ENCODE data around the gene LMBR1L.

The LMBR1L gene

GRCh38 chr12:49131051-49131893 is 20.6 kb upstream of the LMBR1L start, which contains the start of gene TUBA1B:
Gene TUBA1B (minus strand): TSS chr12:49131395. CDS start chr12:49131300, 95 bp downstream.
- H3K4me3 ChIP-seq (ENCODE audit: low read depth, low read length), result peak within 1 kb of the TSS; percentile 95
- POLR2A ChIA-PET, result interaction anchor here (0.6 to 5.1 kb wide), 58 partner anchors 9 to 449 kb away, joined by 3 to 134 read pairs (median 7); partner anchors contain the start of genes ARF3, DDX23, DHH and KANSL2
- peaks cover 11% of the 10 kb centered on the region for H3K4me1 ChIP-seq (ENCODE audit: control insufficient read depth, insufficient read depth, low read length)
- CTCF ChIA-PET, result interaction anchor here (0.5 to 4.7 kb wide), 28 partner anchors 8 to 430 kb away, joined by 3 to 50 read pairs (median 5); partner anchors contain the start of genes DHH, LMBR1L, RHEBL1 and TUBA1A
- peak within 1 kb of the TSS; percentile 99 for H3K27ac ChIP-seq (ENCODE audit: extremely low read depth, low read depth, low read length)
- H3K36me3 ChIP-seq (ENCODE audit: control insufficient read depth in 2 of 2, insufficient read depth in 1 of 2, low read length in 2 of 2), result peaks cover 0 to 40% of the 10 kb centered on the region in 2 experiments
- no peaks in the 10 kb centered on the region for H3K9me3 ChIP-seq (ENCODE audit: control insufficient read depth, insufficient read depth, low read depth, low read length)
- peak; percentile 17; the same call in 1 of the 2 replicates for TF ChIP-seq MEIS1 (CRISPR knock-in tag; IDR thresholded peaks at IDR 0.05; ENCODE audit: borderline replicate concordance)
- TF ChIP-seq PRDM2 (tag by site-specific recombination; IDR thresholded peaks at IDR 0.05; ENCODE audit: borderline replicate concordance), result no peak
- no peak for TF ChIP-seq ZNF521 (tag by site-specific recombination; IDR thresholded peaks at IDR 0.05)
- peak; percentile 5; the same call in 1 of the 2 replicates for TF ChIP-seq ZBTB1 (tag by site-specific recombination; IDR thresholded peaks at IDR 0.05)
- no peak for TF ChIP-seq ZNF221 (tag by site-specific recombination; IDR thresholded peaks at IDR 0.05; ENCODE audit: borderline replicate concordance)
- TF ChIP-seq ZNF2 (tag by site-specific recombination; IDR thresholded peaks at IDR 0.05), result peak; percentile 83
- peak; percentile 94 for TF ChIP-seq REPIN1 (tag by site-specific recombination; IDR thresholded peaks at IDR 0.05; ENCODE audit: low read depth)
- no peak for TF ChIP-seq ZNF596 (tag by site-specific recombination; IDR thresholded peaks at IDR 0.05)
- TF ChIP-seq ZSCAN4 (tag by site-specific recombination; IDR thresholded peaks at IDR 0.05), result peak; percentile 63
- TF ChIP-seq ZNF146 (tag by site-specific recombination; IDR thresholded peaks at IDR 0.05), result no peak
- no peak for TF ChIP-seq ZNF664 (tag by site-specific recombination; IDR thresholded peaks at IDR 0.05)
- TF ChIP-seq REST (tag by site-specific recombination; IDR thresholded peaks at IDR 0.05), result peak; percentile 51; the same call in 1 of the 2 replicates
- TF ChIP-seq ZNF707 (tag by site-specific recombination; IDR thresholded peaks at IDR 0.05), result no peak
- no peak for TF ChIP-seq ZNF133 (tag by site-specific recombination; IDR thresholded peaks at IDR 0.05)
- no peak for TF ChIP-seq ZNF76 (tag by site-specific recombination; IDR thresholded peaks at IDR 0.05; ENCODE audit: borderline replicate concordance, low read depth)
- peak; percentile 52; the same call in 1 of the 2 replicates for TF ChIP-seq MYNN (tag by site-specific recombination; IDR thresholded peaks at IDR 0.05; ENCODE audit: borderline replicate concordance)
- peak; percentile 95 for TF ChIP-seq ZNF660 (tag by site-specific recombination; IDR thresholded peaks at IDR 0.05)
- TF ChIP-seq KLF16 (tag by site-specific recombination; IDR thresholded peaks at IDR 0.05), result peak; percentile 66; the same call in 1 of the 2 replicates
- TF ChIP-seq BCL11A (tag by site-specific recombination; IDR thresholded peaks at IDR 0.05; ENCODE audit: low read depth), result peak; percentile 82; the same call in 1 of the 2 replicates
- TF ChIP-seq ZNF549 (tag by site-specific recombination; IDR thresholded peaks at IDR 0.05), result no peak
- TF ChIP-seq ZNF473 (tag by site-specific recombination; IDR thresholded peaks at IDR 0.05), result no peak
- TF ChIP-seq YY2 (tag by site-specific recombination; IDR thresholded peaks at IDR 0.05), result no peak; the same call in 1 of the 2 replicates
- peak; percentile 26; the same call in 1 of the 2 replicates for TF ChIP-seq ZBTB21 (tag by site-specific recombination; IDR thresholded peaks at IDR 0.05)
- no peak for TF ChIP-seq ZNF16 (tag by site-specific recombination; IDR thresholded peaks at IDR 0.05; ENCODE audit: low read depth)
- peak; percentile 93 for TF ChIP-seq ZNF324 (tag by site-specific recombination; IDR thresholded peaks at IDR 0.05)
- TF ChIP-seq ZNF585B (tag by site-specific recombination; IDR thresholded peaks at IDR 0.05), result 0 out of 2 replicates have a peak, but pooled peaks have one; percentile 16
